HEK293 (cell line): ENCODE data around the gene PHF13.
"Not testable (repeated sequence)": the region's sequence is repeated elsewhere in the genome, so short reads cannot be mapped to it uniquely, and the experiment has no call there.

ENCODE experiments used
- CTCF ChIA-PET: fragments of 350-600 bp; formaldehyde crosslinking; extraction: SDS; loops from one replicate; lab custom pipeline; 2021; ENCODE audit warnings: antibody characterized with exemption; lab: Yijun Ruan, JAX
- POLR2A ChIA-PET: fragments of 300-600 bp; formaldehyde crosslinking; extraction: SDS; loops from one replicate; lab custom pipeline; 2020; ENCODE audit warnings: antibody characterized with exemption, inconsistent platforms; lab: Yijun Ruan, JAX
- H3K27ac ChIP-seq: fragments of 200-500 bp; sonication (Bioruptor generic); 2 replicates; pipeline ENCODE4 v1.5.1; 2014; ENCODE audit warnings: low read depth, low read length, control low read depth, inconsistent platforms; ENCODE audit errors: extremely low read depth
- H3K36me3 ChIP-seq, 2 experiments: fragments of 200-500 bp in 1 of 2; sonication (Bioruptor generic) in 1 of 2; 1 replicate in 1 of 2; 2 replicates in 1 of 2; pipeline ENCODE4 v1.5.1; 2014 to 2017; ENCODE audit warnings: inconsistent platforms in 2 of 2, low read length in 2 of 2; ENCODE audit not compliant: control insufficient read depth in 2 of 2, insufficient read depth in 1 of 2
- H3K4me1 ChIP-seq: fragments of 200-500 bp; sonication (Bioruptor generic); 2 replicates; pipeline ENCODE4 v1.5.1; 2014; ENCODE audit warnings: mild to moderate bottlenecking, low read length, inconsistent platforms; ENCODE audit not compliant: control insufficient read depth, insufficient read depth
- H3K4me3 ChIP-seq: 2 replicates; pipeline ENCODE4 v1.5.1; 2011; ENCODE audit warnings: low read depth, mild to moderate bottlenecking, control low read depth, low read length, moderate library complexity
- H3K9me3 ChIP-seq: fragments of 200-500 bp; sonication (Bioruptor generic); 2 replicates; pipeline ENCODE4 v1.5.1; 2014; ENCODE audit warnings: low read depth, low read length, inconsistent platforms; ENCODE audit not compliant: control insufficient read depth, insufficient read depth
- EGR2 ChIP-seq: fragments of 450-650 bp; formaldehyde crosslinking; IDR thresholded peaks from 2 replicates; pipeline ENCODE4 v1.5.1; 2016; ENCODE audit warnings: low read depth, missing biosample characterization, missing genetic modification characterization
- GFI1B ChIP-seq: fragments of 450-650 bp; formaldehyde crosslinking; IDR thresholded peaks from 2 replicates; pipeline ENCODE4 v1.5.1; 2016; ENCODE audit warnings: missing biosample characterization, missing genetic modification characterization
- SALL2 ChIP-seq: fragments of 450-650 bp; formaldehyde crosslinking; IDR thresholded peaks from 2 replicates; pipeline ENCODE4 v1.5.0; 2017; ENCODE audit warnings: missing biosample characterization, mild to moderate bottlenecking, missing genetic modification characterization, borderline replicate concordance
- SP7 ChIP-seq: fragments of 450-650 bp; formaldehyde crosslinking; IDR thresholded peaks from 2 replicates; pipeline ENCODE4 v1.5.1; 2016; ENCODE audit warnings: missing biosample characterization, missing genetic modification characterization
- ZFHX2 ChIP-seq: fragments of 450-650 bp; formaldehyde crosslinking; conservative IDR thresholded peaks from 2 replicates; pipeline ENCODE4 v1.5.1; 2016; ENCODE audit warnings: missing biosample characterization, missing genetic modification characterization
- ZNF175 ChIP-seq: fragments of 450-650 bp; formaldehyde crosslinking; IDR thresholded peaks from 2 replicates; pipeline ENCODE4 v1.5.1; 2016; ENCODE audit warnings: missing biosample characterization, missing genetic modification characterization
- ZNF223 ChIP-seq: fragments of 450-650 bp; formaldehyde crosslinking; IDR thresholded peaks from 2 replicates; pipeline ENCODE4 v1.5.1; 2016; ENCODE audit warnings: missing biosample characterization, missing genetic modification characterization
- ZNF266 ChIP-seq: fragments of 450-650 bp; formaldehyde crosslinking; IDR thresholded peaks from 2 replicates; pipeline ENCODE4 v1.5.1; 2016; ENCODE audit warnings: missing biosample characterization, missing genetic modification characterization, low read depth
- ZNF548 ChIP-seq: fragments of 450-650 bp; formaldehyde crosslinking; IDR thresholded peaks from 2 replicates; pipeline ENCODE4 v1.5.1; 2016; ENCODE audit warnings: missing biosample characterization, missing genetic modification characterization
- ZNF610 ChIP-seq: fragments of 450-650 bp; formaldehyde crosslinking; IDR thresholded peaks from 2 replicates; pipeline ENCODE4 v1.5.1; 2016; ENCODE audit warnings: missing biosample characterization, missing genetic modification characterization, borderline replicate concordance
- ZXDB ChIP-seq: fragments of 450-650 bp; formaldehyde crosslinking; IDR thresholded peaks from 2 replicates; pipeline ENCODE4 v1.5.1; 2016; ENCODE audit warnings: missing biosample characterization, missing genetic modification characterization
- TF ChIP-seq, protein P1 (sequence below): fragments of 450-650 bp; formaldehyde crosslinking; IDR thresholded peaks from 2 replicates; pipeline ENCODE4 v1.5.1; 2017; ENCODE audit warnings: missing biosample characterization, missing genetic modification characterization
- TF ChIP-seq, protein P2 (sequence below): fragments of 450-650 bp; formaldehyde crosslinking; IDR thresholded peaks from 2 replicates; pipeline ENCODE4 v1.5.1; 2016; ENCODE audit warnings: missing biosample characterization, missing genetic modification characterization
- TF ChIP-seq, protein P3 (sequence below): fragments of 450-650 bp; formaldehyde crosslinking; IDR thresholded peaks from 2 replicates; pipeline ENCODE4 v1.5.1; 2017; ENCODE audit warnings: missing biosample characterization, mild to moderate bottlenecking, missing genetic modification characterization, moderate library complexity

Gene PHF13

DNA sequence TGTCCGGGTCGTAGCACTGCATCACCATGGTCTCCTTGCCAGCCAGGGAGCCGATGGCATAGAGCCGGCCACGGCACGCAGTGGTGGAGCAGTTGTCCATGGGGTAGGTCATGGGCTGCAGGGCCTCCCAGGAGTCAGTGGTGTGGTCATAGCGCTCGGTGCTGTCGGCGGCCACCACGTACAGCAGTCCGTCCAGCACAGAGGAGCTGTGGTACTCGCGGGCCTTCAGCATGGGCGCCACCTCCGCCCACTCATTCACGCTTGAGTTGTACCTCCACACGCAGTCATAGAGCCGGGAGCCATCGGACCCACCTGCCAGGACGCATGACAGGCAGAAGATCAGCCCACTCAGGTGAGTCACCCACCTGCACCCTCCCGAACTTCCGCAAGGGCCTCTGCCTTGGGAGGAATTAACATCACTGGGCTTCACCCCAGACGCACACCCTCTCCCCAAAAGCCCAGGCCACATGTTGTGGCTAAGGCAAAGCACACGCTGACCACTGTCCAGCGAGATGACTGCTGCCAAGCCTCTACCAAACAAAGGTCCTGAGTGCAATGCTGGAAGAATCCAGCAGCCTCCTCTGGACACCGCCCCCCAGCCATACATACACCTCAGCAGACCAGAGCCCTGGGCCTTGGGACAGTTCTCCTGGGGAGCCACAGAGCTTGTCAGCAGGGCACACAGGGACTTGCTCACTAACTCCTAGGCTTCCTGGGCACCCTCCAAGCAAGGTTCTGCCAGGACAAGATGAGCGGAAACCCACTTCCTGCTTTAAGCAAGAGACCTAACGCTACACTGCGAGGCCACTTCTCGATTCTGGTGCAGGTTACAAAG is 14.2 kb upstream of the PHF13 start:
- CTCF ChIA-PET: interaction anchor here (0.6 to 1.4 kb wide), 4 partner anchors 45 to 150 kb away, joined by 3 to 5 read pairs (median 4); partner anchors contain the start of gene NOL9
- H3K36me3 ChIP-seq: peaks cover 3 to 59% of the 10 kb centered on the region in 2 experiments; a peak in 2 of 3 replicates
- H3K4me1 ChIP-seq: no peaks in the 10 kb centered on the region
- POLR2A ChIA-PET: interaction anchor here (0.9 to 1.6 kb wide), 3 partner anchors 11 to 19 kb away, joined by 3 to 13 read pairs (median 8); partner anchors contain the start of gene ZBTB48
- H3K4me3 ChIP-seq: no peak overlapping the region
- H3K9me3 ChIP-seq: no peaks in the 10 kb centered on the region
- peak; percentile 74 for TF ChIP-seq EGR2
- TF ChIP-seq, protein P1, sequence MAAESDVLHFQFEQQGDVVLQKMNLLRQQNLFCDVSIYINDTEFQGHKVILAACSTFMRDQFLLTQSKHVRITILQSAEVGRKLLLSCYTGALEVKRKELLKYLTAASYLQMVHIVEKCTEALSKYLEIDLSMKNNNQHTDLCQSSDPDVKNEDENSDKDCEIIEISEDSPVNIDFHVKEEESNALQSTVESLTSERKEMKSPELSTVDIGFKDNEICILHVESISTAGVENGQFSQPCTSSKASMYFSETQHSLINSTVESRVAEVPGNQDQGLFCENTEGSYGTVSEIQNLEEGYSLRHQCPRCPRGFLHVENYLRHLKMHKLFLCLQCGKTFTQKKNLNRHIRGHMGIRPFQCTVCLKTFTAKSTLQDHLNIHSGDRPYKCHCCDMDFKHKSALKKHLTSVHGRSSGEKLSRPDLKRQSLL (tag by site-specific recombination): peak; percentile 15; the same call in 1 of the 2 replicates
- peak; percentile 74 for TF ChIP-seq ZFHX2 (tag by site-specific recombination)
- no peak for TF ChIP-seq GFI1B
- no peak overlapping the region for H3K27ac ChIP-seq

DNA sequence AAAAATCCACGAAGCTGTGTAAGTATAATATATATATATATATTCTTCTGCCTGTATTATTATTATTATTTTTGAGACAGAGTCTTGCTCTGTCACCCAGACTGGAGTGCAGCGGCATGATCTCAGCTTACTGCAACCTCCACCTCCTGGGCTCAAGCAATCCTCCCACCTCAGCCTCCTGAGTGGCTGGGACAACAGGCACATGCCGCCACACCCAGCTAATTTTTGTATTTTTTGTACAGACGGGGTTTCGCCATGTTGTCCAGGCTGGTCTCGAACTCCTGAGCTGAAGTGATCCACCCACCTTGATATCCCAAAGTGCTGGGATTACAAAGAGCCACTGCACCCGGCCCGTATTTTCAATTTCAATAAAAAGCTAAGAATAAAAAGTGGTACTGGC is 13.5 kb upstream of the PHF13 start:
- H3K9me3 ChIP-seq, H3K4me1 ChIP-seq, H3K27ac ChIP-seq, H3K4me3 ChIP-seq: not testable (repeated sequence)
- ChIA-PET CTCF (interaction anchor here (0.6 to 1.0 kb wide), 3 partner anchors 47 to 151 kb away, joined by 3 to 5 read pairs (median 4); no protein-coding TSS in a partner anchor), POLR2A (interaction anchor here (0.9 to 1.6 kb wide), 4 partner anchors 11 to 20 kb away, joined by 3 to 13 read pairs (median 6); partner anchors contain the start of gene ZBTB48)
- H3K36me3 ChIP-seq: peaks cover 3 to 53% of the 10 kb centered on the region in 2 experiments; a peak in 2 of 3 replicates

DNA sequence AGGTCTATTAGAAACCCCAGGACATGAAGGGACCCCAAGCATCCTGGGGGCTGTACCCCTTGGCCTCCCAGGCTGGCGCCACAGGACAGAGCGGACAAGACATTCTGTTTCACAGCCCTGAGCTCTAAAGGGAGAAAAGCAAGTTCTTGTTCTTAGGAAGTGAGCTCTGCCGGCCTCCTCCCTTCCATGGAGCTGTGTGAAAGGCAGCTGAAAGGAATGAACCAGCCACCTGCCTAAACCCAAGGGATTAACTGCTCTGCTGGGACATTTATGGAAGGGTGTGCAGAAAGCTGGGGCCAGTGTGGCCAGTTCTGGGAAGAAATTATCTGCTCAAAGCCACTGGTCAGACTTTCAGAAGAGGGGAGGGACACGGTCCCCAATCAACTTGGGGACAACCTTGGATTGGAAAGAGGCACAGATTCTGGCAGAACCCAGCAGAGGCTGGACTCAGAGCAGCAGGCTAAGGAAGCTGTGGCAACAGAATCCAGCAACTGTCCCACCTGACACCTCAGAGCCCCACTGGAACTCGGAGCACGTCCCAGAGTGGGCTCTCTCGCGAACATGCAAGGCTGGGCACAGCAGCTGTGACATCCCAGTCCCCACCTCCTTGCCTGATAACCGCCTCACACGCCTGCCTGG is 13.0 kb upstream of the PHF13 start:
- POLR2A ChIA-PET: interaction anchor here (0.6 to 1.6 kb wide), 5 partner anchors 12 to 67 kb away, joined by 3 to 13 read pairs (median 4); partner anchors contain the start of gene ZBTB48

DNA sequence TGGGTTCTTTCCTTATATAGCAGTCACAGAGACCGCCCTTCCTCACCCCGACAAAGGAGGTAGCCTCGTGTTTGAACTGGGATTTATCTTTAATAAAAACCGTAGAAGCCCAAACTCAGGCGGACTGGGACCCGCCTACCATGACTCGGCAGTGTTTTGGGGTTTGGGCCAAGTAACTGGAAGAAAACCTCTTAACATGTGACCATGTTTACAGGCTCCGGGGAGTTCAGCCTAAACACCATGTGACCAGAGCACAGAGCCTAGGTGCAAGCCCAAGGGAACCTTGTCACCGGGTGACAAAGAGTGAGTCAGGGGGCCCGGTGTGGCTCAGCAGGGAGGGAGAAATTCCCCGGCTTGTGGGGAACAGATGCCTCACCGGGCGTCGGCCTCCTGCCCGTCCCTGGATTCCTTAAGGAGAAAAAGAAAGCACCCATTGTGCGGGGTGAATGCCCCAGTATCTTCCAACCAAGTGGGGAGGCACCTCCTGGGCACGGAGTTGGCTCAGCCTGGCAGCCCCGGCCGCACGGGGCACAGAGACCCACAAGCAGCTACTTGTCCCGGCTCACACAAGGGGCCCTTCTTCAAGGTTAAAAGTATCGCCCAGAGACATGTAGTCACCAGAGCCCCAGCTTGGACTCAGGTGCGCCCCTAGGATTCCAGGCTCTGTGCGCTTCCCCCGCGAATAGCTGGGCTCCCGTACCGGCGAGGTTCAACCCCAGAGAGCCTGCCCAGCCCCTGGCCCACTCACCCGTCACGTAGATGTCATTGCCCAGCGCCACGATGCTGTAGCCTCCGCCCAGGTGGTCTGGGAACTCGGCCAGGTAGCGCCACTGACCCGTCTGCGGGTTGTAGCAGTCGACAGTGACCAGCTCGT is 12.2 kb upstream of the PHF13 start:
- Histone ChIP-seq H3K4me3 (peak overlapping the region; percentile 58), H3K9me3 (no peaks in the 10 kb centered on the region), H3K27ac (peak overlapping the region; percentile 82; the same call in 1 of the 2 replicates), H3K4me1 (no peaks in the 10 kb centered on the region), H3K36me3 (peaks cover 0 to 40% of the 10 kb centered on the region in 2 experiments; a peak in 2 of 3 replicates)
- ChIA-PET POLR2A (interaction anchor here (0.6 to 3.5 kb wide), 18 partner anchors 7 to 188 kb away, joined by 3 to 25 read pairs (median 4); partner anchors contain the start of genes NOL9, PHF13, TAS1R1 and THAP3), CTCF (interaction anchor here (1.4 to 1.6 kb wide), 2 partner anchors 46 kb away, joined by 3 to 4 read pairs; partner anchors contain the start of gene TAS1R1)
- TF ChIP-seq ZNF175: no peak
- no peak for TF ChIP-seq ZNF610 (tag by site-specific recombination)
- TF ChIP-seq, protein P1 (tag by site-specific recombination): no peak
- peak; percentile 57; the same call in 1 of the 2 replicates for TF ChIP-seq SP7 (tag by site-specific recombination)
- TF ChIP-seq, protein P2, sequence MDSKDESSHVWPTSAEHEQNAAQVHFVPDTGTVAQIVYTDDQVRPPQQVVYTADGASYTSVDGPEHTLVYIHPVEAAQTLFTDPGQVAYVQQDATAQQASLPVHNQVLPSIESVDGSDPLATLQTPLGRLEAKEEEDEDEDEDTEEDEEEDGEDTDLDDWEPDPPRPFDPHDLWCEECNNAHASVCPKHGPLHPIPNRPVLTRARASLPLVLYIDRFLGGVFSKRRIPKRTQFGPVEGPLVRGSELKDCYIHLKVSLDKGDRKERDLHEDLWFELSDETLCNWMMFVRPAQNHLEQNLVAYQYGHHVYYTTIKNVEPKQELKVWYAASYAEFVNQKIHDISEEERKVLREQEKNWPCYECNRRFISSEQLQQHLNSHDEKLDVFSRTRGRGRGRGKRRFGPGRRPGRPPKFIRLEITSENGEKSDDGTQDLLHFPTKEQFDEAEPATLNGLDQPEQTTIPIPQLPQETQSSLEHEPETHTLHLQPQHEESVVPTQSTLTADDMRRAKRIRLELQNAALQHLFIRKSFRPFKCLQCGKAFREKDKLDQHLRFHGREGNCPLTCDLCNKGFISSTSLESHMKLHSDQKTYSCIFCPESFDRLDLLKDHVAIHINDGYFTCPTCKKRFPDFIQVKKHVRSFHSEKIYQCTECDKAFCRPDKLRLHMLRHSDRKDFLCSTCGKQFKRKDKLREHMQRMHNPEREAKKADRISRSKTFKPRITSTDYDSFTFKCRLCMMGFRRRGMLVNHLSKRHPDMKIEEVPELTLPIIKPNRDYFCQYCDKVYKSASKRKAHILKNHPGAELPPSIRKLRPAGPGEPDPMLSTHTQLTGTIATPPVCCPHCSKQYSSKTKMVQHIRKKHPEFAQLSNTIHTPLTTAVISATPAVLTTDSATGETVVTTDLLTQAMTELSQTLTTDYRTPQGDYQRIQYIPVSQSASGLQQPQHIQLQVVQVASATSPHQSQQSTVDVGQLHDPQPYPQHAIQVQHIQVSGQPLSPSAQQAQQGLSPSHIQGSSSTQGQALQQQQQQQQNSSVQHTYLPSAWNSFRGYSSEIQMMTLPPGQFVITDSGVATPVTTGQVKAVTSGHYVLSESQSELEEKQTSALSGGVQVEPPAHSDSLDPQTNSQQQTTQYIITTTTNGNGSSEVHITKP (tag by site-specific recombination): peak; percentile 95
- no peak for TF ChIP-seq ZNF223
- no peak for TF ChIP-seq ZNF266 (tag by site-specific recombination)
- TF ChIP-seq ZNF548 (tag by site-specific recombination): no peak

More for the DNA sequence above, 13.0 kb upstream of the PHF13 start:
- peaks cover 3 to 47% of the 10 kb centered on the region in 2 experiments; a peak in 2 of 3 replicates for H3K36me3 ChIP-seq
- no peaks in the 10 kb centered on the region for H3K4me1 ChIP-seq
- peak overlapping the region; percentile 0; the same call in 1 of the 2 replicates for H3K27ac ChIP-seq
- CTCF ChIA-PET: interaction anchor here (0.6 to 1.0 kb wide), 3 partner anchors 46 to 151 kb away, joined by 3 to 5 read pairs (median 4); no protein-coding TSS in a partner anchor
- no peak for TF ChIP-seq SALL2 (tag by site-specific recombination)
- TF ChIP-seq, protein P3, sequence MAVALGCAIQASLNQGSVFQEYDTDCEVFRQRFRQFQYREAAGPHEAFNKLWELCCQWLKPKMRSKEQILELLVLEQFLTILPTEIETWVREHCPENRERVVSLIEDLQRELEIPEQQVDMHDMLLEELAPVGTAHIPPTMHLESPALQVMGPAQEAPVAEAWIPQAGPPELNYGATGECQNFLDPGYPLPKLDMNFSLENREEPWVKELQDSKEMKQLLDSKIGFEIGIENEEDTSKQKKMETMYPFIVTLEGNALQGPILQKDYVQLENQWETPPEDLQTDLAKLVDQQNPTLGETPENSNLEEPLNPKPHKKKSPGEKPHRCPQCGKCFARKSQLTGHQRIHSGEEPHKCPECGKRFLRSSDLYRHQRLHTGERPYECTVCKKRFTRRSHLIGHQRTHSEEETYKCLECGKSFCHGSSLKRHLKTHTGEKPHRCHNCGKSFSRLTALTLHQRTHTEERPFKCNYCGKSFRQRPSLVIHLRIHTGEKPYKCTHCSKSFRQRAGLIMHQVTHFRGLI: 0 out of 2 replicates have a peak, but pooled peaks have one; percentile 77
- TF ChIP-seq ZXDB (tag by site-specific recombination): no peak
- H3K4me3 ChIP-seq: peak overlapping the region; percentile 58
- H3K9me3 ChIP-seq: no peaks in the 10 kb centered on the region
